Embryonic facial prominence (tissue), 1 donor: ENCODE measurements around the gene ACTA1.
"Not testable (repeated sequence)": the region's sequence is repeated elsewhere in the genome, so short reads cannot be mapped to it uniquely, and the experiment has no call there.

Experiments used
- DNase-seq: peaks from one replicate; pipeline ENCODE4 v3.0.0-alpha.2; 2016; ENCODE audit errors: extremely low spot score

Gene ACTA1

GRCh38 chr1:229434005-229434640, at the start of gene ACTA1:
Gene ACTA1 (minus strand): TSS chr1:229434094. CDS start chr1:229433115, 979 bp downstream.
- DNase-seq, result no peak

- DNase-seq, result no peak
Measured at GRCh38 chr1:229482511-229482910, 48.6 kb upstream of the ACTA1 start.

GRCh38 chr1:229480495-229480894, 46.6 kb upstream of the ACTA1 start:
- no peak for DNase-seq

- DNase-seq, result no peak
Measured at GRCh38 chr1:229479660-229480399, 45.9 kb upstream of the ACTA1 start.

- no peak for DNase-seq
Measured at GRCh38 chr1:229478852-229479251, 45.0 kb upstream of the ACTA1 start.

- DNase-seq, result not testable (repeated sequence)
Measured at GRCh38 chr1:229475859-229476258, 42.0 kb upstream of the ACTA1 start.

- no peak for DNase-seq
Measured at GRCh38 chr1:229474509-229474908, 40.6 kb upstream of the ACTA1 start.

GRCh38 chr1:229471175-229471574, 37.3 kb upstream of the ACTA1 start:
- DNase-seq, result no peak

- no peak for DNase-seq
Measured at GRCh38 chr1:229470406-229471043, 36.6 kb upstream of the ACTA1 start.

- no peak for DNase-seq
Measured at GRCh38 chr1:229466887-229467286, 33.0 kb upstream of the ACTA1 start.

GRCh38 chr1:229464672-229465071, 30.8 kb upstream of the ACTA1 start:
- DNase-seq, result no peak

- DNase-seq, result no peak
Measured at GRCh38 chr1:229461032-229461668, 27.3 kb upstream of the ACTA1 start.

GRCh38 chr1:229459815-229460214, 25.9 kb upstream of the ACTA1 start:
- DNase-seq, result no peak

GRCh38 chr1:229457436-229457835, 23.5 kb upstream of the ACTA1 start:
- DNase-seq, result no peak

GRCh38 chr1:229456016-229456415, 22.1 kb upstream of the ACTA1 start:
- no peak for DNase-seq

GRCh38 chr1:229454056-229454455, 20.2 kb upstream of the ACTA1 start:
- DNase-seq, result no peak

- no peak for DNase-seq
Measured at GRCh38 chr1:229452956-229453801, 19.3 kb upstream of the ACTA1 start.

GRCh38 chr1:229448845-229449244, 15.0 kb upstream of the ACTA1 start:
- DNase-seq, result no peak

- DNase-seq, result no peak
Measured at GRCh38 chr1:229448354-229448753, 14.5 kb upstream of the ACTA1 start.

- no peak for DNase-seq
Measured at GRCh38 chr1:229447809-229448252, 13.9 kb upstream of the ACTA1 start.

GRCh38 chr1:229445828-229446227, 11.9 kb upstream of the ACTA1 start:
- no peak for DNase-seq
